A549 (cell line): ENCODE measurements around the gene POU4F3.

ENCODE experiments used
- CBX2 ChIP-seq: fragments of 200-600 bp; sonication (generic); IDR thresholded peaks from 2 replicates; pipeline ENCODE4 v1.6.1; 2016; ENCODE audit warnings: low read depth, mild to moderate bottlenecking, borderline replicate concordance
- CHD2 ChIP-seq: fragments of 150-350 bp; IDR thresholded peaks from 2 replicates; pipeline ENCODE4 v1.6.1; 2014; ENCODE audit warnings: low read length; ENCODE audit not compliant: partially characterized antibody
- CTCF ChIP-seq: fragments of >200 bp; sonication (Bioruptor Twin); formaldehyde crosslinking; IDR thresholded peaks from 3 replicates; pipeline ENCODE4 v1.5.1; 2016
- EP300 ChIP-seq, 2 experiments: fragments of >200 bp; sonication (Bioruptor Twin); formaldehyde crosslinking; IDR thresholded peaks; 2 replicates in 1 of 2; 3 replicates in 1 of 2; pipeline ENCODE4 v1.6.1; 2016 to 2017
- HMGXB4 ChIP-seq: fragments of 250-450 bp; sonication (Bioruptor Pico); IDR thresholded peaks from 2 replicates; pipeline ENCODE4 v1.5.0; 2021; ENCODE audit warnings: mild to moderate bottlenecking, moderate library complexity, borderline replicate concordance
- KDM1A ChIP-seq: fragments of 200-600 bp; sonication (generic); IDR thresholded peaks from 2 replicates; pipeline ENCODE4 v1.6.1; 2016; ENCODE audit warnings: low read depth, mild to moderate bottlenecking
- PBX3 ChIP-seq: IDR thresholded peaks from 2 replicates; pipeline ENCODE4 v1.6.1; 2012
- PHF8 ChIP-seq: fragments of 200-600 bp; sonication (generic); IDR thresholded peaks from 2 replicates; pipeline ENCODE4 v1.6.1; 2016; ENCODE audit warnings: low read depth, mild to moderate bottlenecking, antibody characterized with exemption, moderate library complexity, borderline replicate concordance
- POLR2A ChIP-seq: IDR thresholded peaks from 2 replicates; pipeline ENCODE4 v1.6.1; 2012; ENCODE audit warnings: mild to moderate bottlenecking, low read length
- RARB ChIP-seq: fragments of 250-450 bp; sonication (Bioruptor Pico); IDR thresholded peaks from 2 replicates; pipeline ENCODE4 v1.8.0; 2021; ENCODE audit warnings: mild to moderate bottlenecking, moderate library complexity
- SMC3 ChIP-seq: fragments of >200 bp; sonication (Bioruptor Twin); formaldehyde crosslinking; IDR thresholded peaks from 3 replicates; pipeline ENCODE4 v1.6.1; 2018; ENCODE audit warnings: inconsistent platforms
- TP53 ChIP-seq: fragments of 250-450 bp; sonication (Bioruptor Pico); IDR thresholded peaks from 2 replicates; pipeline ENCODE4 v1.5.0; 2021; ENCODE audit warnings: mild to moderate bottlenecking, moderate library complexity

DNA sequence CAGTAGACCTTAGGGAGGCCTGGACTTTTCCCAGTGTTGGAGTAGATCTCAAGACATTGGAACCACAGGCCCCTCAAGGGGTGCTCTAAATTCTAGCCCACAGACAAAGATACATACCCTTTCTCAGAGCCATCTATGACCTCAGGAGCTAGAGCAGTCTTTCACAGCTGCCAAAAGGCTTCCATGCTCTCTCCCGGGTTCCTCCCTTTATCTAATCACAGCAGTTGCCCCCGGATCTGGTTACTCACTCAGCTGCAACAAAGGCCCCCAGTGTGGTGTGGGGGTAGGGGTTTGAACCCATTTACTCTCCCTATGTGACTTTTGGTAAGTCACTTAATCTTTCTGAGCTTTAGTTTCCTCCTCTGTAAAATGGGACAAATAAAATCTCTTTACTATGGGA is 27.0 kb downstream of the POU4F3 start:
- no peak for TF ChIP-seq POLR2A
- TF ChIP-seq EP300 (IDR thresholded peaks at IDR 0.05) = no peak
- TF ChIP-seq PBX3 = no peak
- TF ChIP-seq KDM1A = no peak
- no peak for TF ChIP-seq CBX2
- no peak for TF ChIP-seq RARB (CRISPR knock-in tag)
- no peak for TF ChIP-seq CTCF
- no peak for TF ChIP-seq HMGXB4
- no peak for TF ChIP-seq PHF8
- no peak for TF ChIP-seq SMC3
- no peak for TF ChIP-seq TP53 (CRISPR knock-in tag)
- TF ChIP-seq CHD2 = no peak
